GM06990 (cell line): Measurements from ENCODE around the gene STPG3.

ENCODE experiments used
- DNase-seq: peaks from one replicate; pipeline ENCODE4 v3.0.0-alpha.2; 2011; ENCODE audit not compliant: insufficient read length; ENCODE audit errors: extremely low read depth
- H3K27me3 ChIP-seq: replicated peaks from 2 replicates; pipeline ENCODE4 v1.6.0; 2011; ENCODE audit warnings: low read length; ENCODE audit not compliant: control insufficient read depth, insufficient read depth
- H3K36me3 ChIP-seq: 2 replicates; pipeline ENCODE4 v1.5.1; 2011; ENCODE audit warnings: low read length; ENCODE audit not compliant: control insufficient read depth, insufficient read depth
- H3K4me3 ChIP-seq: replicated peaks from 2 replicates; pipeline ENCODE4 v1.5.1; 2011; ENCODE audit warnings: low read depth, mild to moderate bottlenecking, control low read depth, low read length
- CTCF ChIP-seq: IDR thresholded peaks from 2 replicates; pipeline ENCODE4 v1.5.1; 2011; ENCODE audit warnings: low read length, control low read depth, mild to moderate bottlenecking, inconsistent platforms; ENCODE audit not compliant: insufficient read depth, poor library complexity, severe bottlenecking

The STPG3 gene

GRCh38 chr9:137216188-137216965, 34.7 kb upstream of the STPG3 start:
- Histone ChIP-seq H3K36me3 (peaks cover 10% of the 10 kb centered on the region), H3K4me3 (no peak overlapping the region), H3K27me3 (no peaks in the 10 kb centered on the region)
- no peak for DNase-seq
- TF ChIP-seq CTCF: no peak

DNA sequence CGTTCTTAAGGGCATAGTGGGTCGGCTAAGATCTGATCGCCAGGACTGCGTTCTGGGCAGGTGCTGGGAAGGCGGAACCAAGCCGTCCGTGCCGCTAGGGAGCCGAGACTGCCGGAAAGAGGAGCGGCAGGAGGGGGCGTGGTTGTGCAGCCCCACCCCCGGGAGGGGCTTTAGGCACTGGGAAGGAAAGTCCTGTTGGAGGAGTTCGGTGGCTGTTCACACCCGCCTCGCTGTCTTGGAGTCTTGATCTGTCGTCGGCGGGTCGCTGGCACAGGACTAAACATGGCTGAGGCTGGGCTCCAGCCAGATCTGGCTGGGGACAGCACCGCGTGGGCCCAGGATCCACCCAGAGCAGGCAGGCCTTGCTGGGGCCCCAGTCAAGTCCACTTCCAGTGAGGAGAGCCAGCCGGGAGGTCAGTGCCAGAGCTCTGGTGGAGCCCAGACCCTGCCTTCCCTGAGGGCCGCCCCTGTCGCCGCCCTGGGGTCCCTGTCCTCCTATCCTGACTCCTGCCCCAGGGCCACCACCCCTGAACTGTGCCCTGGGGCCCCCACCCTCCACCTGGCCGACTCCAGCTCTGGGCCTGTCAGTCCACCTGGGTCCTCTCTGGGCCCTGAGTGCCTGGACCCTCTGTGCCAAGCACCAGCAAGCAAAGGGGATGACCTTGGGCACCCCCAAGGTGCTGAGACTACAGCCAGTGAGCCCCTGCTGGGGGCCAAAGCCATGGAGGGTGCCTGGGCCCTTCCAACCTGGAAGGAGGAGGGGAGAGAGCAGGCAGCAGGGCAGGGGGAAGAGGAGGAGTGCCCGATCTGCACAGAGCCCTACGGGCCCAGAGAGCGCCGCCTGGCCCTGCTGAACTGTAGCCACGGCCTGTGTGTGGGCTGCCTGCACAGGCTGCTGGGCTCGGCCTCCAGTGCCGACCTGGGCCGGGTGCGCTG, 33.5 kb upstream of the STPG3 start:
- H3K36me3 ChIP-seq: peaks cover 10% of the 10 kb centered on the region
- no peak for TF ChIP-seq CTCF
- no peaks in the 10 kb centered on the region for H3K27me3 ChIP-seq
- no peak for DNase-seq
- H3K4me3 ChIP-seq: no peak overlapping the region

DNA sequence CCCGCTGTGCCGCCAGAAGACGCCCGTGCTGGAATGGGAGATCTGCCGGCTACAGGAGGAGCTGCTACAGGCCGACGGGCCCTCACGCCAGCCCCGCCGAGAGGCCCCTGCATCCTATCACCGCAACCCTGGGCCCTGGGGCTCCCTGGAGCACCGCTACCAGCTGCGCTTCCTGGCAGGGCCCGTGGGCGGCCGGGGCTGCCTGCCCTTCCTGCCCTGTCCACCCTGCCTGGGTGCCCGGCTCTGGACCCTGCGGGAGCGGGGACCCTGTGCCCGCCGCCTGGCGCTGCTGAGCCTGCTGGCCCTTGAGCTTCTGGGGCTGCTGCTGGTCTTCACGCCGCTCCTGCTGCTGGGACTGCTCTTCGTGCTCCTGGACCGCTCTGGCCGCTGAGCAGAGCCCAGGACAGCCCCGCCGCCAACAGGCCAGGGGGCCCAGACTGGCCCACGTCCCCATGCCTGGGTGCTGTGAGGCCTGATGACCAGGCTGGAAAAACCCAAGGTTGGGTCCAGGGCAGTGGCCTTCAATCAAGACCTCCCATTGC, 32.8 kb upstream of the STPG3 start:
- DNase-seq: no peak
- Histone ChIP-seq H3K4me3 (no peak overlapping the region), H3K36me3 (peaks cover 10% of the 10 kb centered on the region), H3K27me3 (no peaks in the 10 kb centered on the region)
- TF ChIP-seq CTCF: no peak

- no peak for DNase-seq
Measured at GRCh38 chr9:137218754-137219271, 32.3 kb upstream of the STPG3 start.

More at GRCh38 chr9:137218754-137219271, 32.3 kb upstream of the STPG3 start:
- TF ChIP-seq CTCF: no peak
- H3K36me3 ChIP-seq: peaks cover 10% of the 10 kb centered on the region
- no peaks in the 10 kb centered on the region for H3K27me3 ChIP-seq
- no peak overlapping the region for H3K4me3 ChIP-seq
